Bronchial epithelial cell (primary cell): Measurements from ENCODE around the gene CDC42EP4. TPM values are rescaled to one million over a fixed set of nuclear protein-coding genes. Genes with fewer than 3 reads are reported as not detected.
A peak's percentile ranks its signal among the peaks of the same experiment; 100 is the strongest.

ENCODE experiments used
- DNase-seq: peaks from one replicate; pipeline ENCODE4 v3.0.0-alpha.2; 2010; ENCODE audit warnings: low read depth
- FAIRE-seq: peaks from 2 replicates; lab custom pipeline; 2011; peaks lifted over from hg19 to GRCh38; lab: Jason Lieb, UNC
- H3K27me3 ChIP-seq: 2 replicates; pipeline ENCODE4 v1.5.1; 2011; ENCODE audit warnings: low read length; ENCODE audit not compliant: control insufficient read depth, insufficient read depth
- H3K36me3 ChIP-seq: 2 replicates; pipeline ENCODE4 v1.5.1; 2011; ENCODE audit warnings: low read length; ENCODE audit not compliant: control insufficient read depth, insufficient read depth
- H3K4me3 ChIP-seq: 2 replicates; pipeline ENCODE4 v1.5.1; 2011; ENCODE audit warnings: mild to moderate bottlenecking, low read depth, low read length, control low read depth
- CTCF ChIP-seq: IDR thresholded peaks from 2 replicates; pipeline ENCODE4 v1.5.1; 2011; ENCODE audit warnings: mild to moderate bottlenecking, moderate library complexity, low read length, control low read depth, inconsistent platforms; ENCODE audit not compliant: insufficient read depth, severe bottlenecking
- total RNA-seq: library from RNA; depleted of rRNA; stranded (reverse); fragments of >200 nt; gene quantifications from 2 replicates; pipeline ENCODE4 v1.2.1, GENCODE V29; 2014

Gene CDC42EP4
- total RNA-seq, 1 donor from 2014 or later, result 16.8 TPM

- no peak overlapping the region for H3K4me3 ChIP-seq
- no peak for FAIRE-seq
- no peaks in the 10 kb centered on the region for H3K36me3 ChIP-seq
- no peak for DNase-seq
- H3K27me3 ChIP-seq, result no peaks in the 10 kb centered on the region
- TF ChIP-seq CTCF, result no peak
Measured at GRCh38 chr17:73331060-73331459, 19.3 kb upstream of the CDC42EP4 start.

- no peak for DNase-seq
- FAIRE-seq, result no peak
- no peak overlapping the region for H3K4me3 ChIP-seq
- no peaks in the 10 kb centered on the region for H3K27me3 ChIP-seq
- no peak for TF ChIP-seq CTCF
- H3K36me3 ChIP-seq, result no peaks in the 10 kb centered on the region
Measured at GRCh38 chr17:73327676-73328075, 15.9 kb upstream of the CDC42EP4 start.

GRCh38 chr17:73325527-73325842 lies 13.7 kb upstream of the CDC42EP4 start:
- TF ChIP-seq CTCF, result no peak
- DNase-seq, result no peak
- FAIRE-seq, result no peak
- Histone ChIP-seq H3K4me3 (no peak overlapping the region), H3K27me3 (no peaks in the 10 kb centered on the region), H3K36me3 (no peaks in the 10 kb centered on the region)

- TF ChIP-seq CTCF, result no peak
- no peak overlapping the region for H3K4me3 ChIP-seq
- FAIRE-seq (peak; percentile 18), DNase-seq (no peak)
- H3K27me3 ChIP-seq, result no peaks in the 10 kb centered on the region
- no peaks in the 10 kb centered on the region for H3K36me3 ChIP-seq
Measured at GRCh38 chr17:73324711-73325526, 13.1 kb upstream of the CDC42EP4 start.

- Histone ChIP-seq H3K27me3 (no peaks in the 10 kb centered on the region), H3K36me3 (no peaks in the 10 kb centered on the region), H3K4me3 (no peak overlapping the region)
- DNase-seq, result peak; percentile 94
- no peak for FAIRE-seq
- TF ChIP-seq CTCF, result no peak
Measured at GRCh38 chr17:73324160-73324475, 12.3 kb upstream of the CDC42EP4 start.
